Hepatocyte (in vitro differentiated cells): Measurements from ENCODE around the gene TAGLN. TPM values are rescaled to one million over a fixed set of nuclear protein-coding genes. Genes with fewer than 3 reads are reported as not detected.

Experiments
- DNase-seq: peaks from one replicate; pipeline ENCODE4 v3.0.0-alpha.2; 2016; ENCODE audit warnings: low spot score
- H2AFZ ChIP-seq: fragments of 200-600 bp; sonication (generic); 2 replicates; pipeline ENCODE4 v1.6.0; 2016; ENCODE audit warnings: antibody characterized with exemption, mild to moderate bottlenecking
- H3K27ac ChIP-seq: fragments of 200-600 bp; sonication (generic); 2 replicates; pipeline ENCODE4 v1.5.1; 2016; ENCODE audit warnings: mild to moderate bottlenecking
- H3K27me3 ChIP-seq: fragments of 200-600 bp; sonication (generic); 2 replicates; pipeline ENCODE4 v1.6.1; 2016
- H3K36me3 ChIP-seq: fragments of 200-600 bp; sonication (generic); replicated peaks from 2 replicates; pipeline ENCODE4 v1.5.1; 2016; ENCODE audit warnings: low read depth; ENCODE audit not compliant: insufficient read depth
- H3K4me1 ChIP-seq: fragments of 200-600 bp; sonication (generic); 2 replicates; pipeline ENCODE4 v1.5.1; 2016; ENCODE audit warnings: mild to moderate bottlenecking, moderate library complexity; ENCODE audit not compliant: insufficient read depth
- H3K4me2 ChIP-seq: fragments of 200-600 bp; sonication (generic); 2 replicates; pipeline ENCODE4 v1.6.0; 2016
- H3K4me3 ChIP-seq: fragments of 200-600 bp; sonication (generic); 2 replicates; pipeline ENCODE4 v1.5.1; 2016; ENCODE audit warnings: mild to moderate bottlenecking
- H3K79me2 ChIP-seq: fragments of 200-600 bp; sonication (generic); 2 replicates; pipeline ENCODE4 v1.6.0; 2017; ENCODE audit warnings: mild to moderate bottlenecking
- H3K9me2 ChIP-seq: fragments of 200-600 bp; sonication (generic); replicated peaks from 2 replicates; pipeline ENCODE4 v1.6.0; 2017; ENCODE audit warnings: mild to moderate bottlenecking; ENCODE audit not compliant: insufficient read depth
- H3K9me3 ChIP-seq: fragments of 200-600 bp; sonication (generic); 2 replicates; pipeline ENCODE4 v1.5.1; 2016; ENCODE audit warnings: low read depth, mild to moderate bottlenecking
- H4K20me1 ChIP-seq: fragments of 200-600 bp; sonication (generic); 2 replicates; pipeline ENCODE4 v1.6.0; 2016; ENCODE audit warnings: mild to moderate bottlenecking; ENCODE audit not compliant: insufficient read depth, poor library complexity, severe bottlenecking
- EZH2 ChIP-seq: fragments of 200-600 bp; sonication (generic); IDR thresholded peaks from 2 replicates; pipeline ENCODE4 v1.6.1; 2016; ENCODE audit warnings: antibody characterized with exemption, mild to moderate bottlenecking, borderline replicate concordance
- EZH2phosphoT487 ChIP-seq: fragments of 200-600 bp; sonication (generic); IDR thresholded peaks from one replicate; pipeline ENCODE4 v1.6.1; 2018; ENCODE audit warnings: antibody characterized with exemption, mild to moderate bottlenecking, low read depth, moderate library complexity; ENCODE audit not compliant: unreplicated experiment, severe bottlenecking
- WGBS: methylation state at CpG from one replicate; pipeline ENCODE4 v1.1.6; 2016; ENCODE audit warnings: low lambda C conversion rate; ENCODE audit errors: missing lambda C conversion rate; 5-methylcytosine and 5-hydroxymethylcytosine counted together
- polyA plus RNA-seq: library from polyadenylated mRNA; unstranded; fragments of >200 nt; fragmentation: Nextera tagmentation; extraction: Ambion mirVana; gene quantifications from 2 replicates; pipeline ENCODE4 v1.2.1, GENCODE V29; 2016
- total RNA-seq: library from RNA; depleted of rRNA; stranded (reverse); fragments of >200 nt; gene quantifications from 2 replicates; pipeline ENCODE4 v1.2.3, GENCODE V29; 2014
- TF ChIP-seq, protein P1 (sequence below): fragments of 200-600 bp; sonication (generic); IDR thresholded peaks from 2 replicates; pipeline ENCODE4 v1.5.1; 2016; ENCODE audit warnings: antibody characterized with exemption, mild to moderate bottlenecking; ENCODE audit not compliant: poor library complexity

TAGLN gene
- total and polyA plus RNA-seq, 2 experiments from 2014 or later, result 113 to 150 TPM

- 3% methylated on average over 36 of the region's 39 CpGs for WGBS
- H2AFZ ChIP-seq, result peak overlapping the region; percentile 61
Observed at GRCh38 chr11:117179048-117179999, 19.8 kb upstream of the TAGLN start.

DNA sequence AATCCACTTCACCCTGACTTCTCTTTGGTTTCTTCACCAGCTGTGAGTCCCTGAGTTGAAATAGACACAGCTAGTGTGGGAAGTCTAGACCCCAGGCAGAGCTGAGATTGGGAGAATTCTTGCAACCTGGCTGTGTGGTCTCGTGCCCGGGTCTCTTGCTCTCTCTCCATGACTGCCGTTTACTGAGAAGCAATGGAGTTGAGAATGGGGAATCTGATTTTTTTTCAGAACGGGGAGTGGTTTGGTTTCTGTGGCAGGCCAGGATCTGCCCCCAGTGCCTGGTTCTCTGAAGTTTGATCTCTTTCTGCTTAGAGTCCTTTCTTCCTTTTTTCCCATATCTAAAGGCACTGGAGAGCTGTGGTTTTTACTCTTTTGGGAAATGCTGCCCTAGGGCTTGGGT is 19.1 kb upstream of the TAGLN start:
- Histone ChIP-seq H3K79me2 (peaks cover 7% of the 10 kb centered on the region), H3K4me1 (peaks cover 13% of the 10 kb centered on the region), H3K27me3 (no peaks in the 10 kb centered on the region), H3K27ac (peak overlapping the region; percentile 95), H3K9me2 (no peaks in the 10 kb centered on the region), H3K4me3 (peak overlapping the region; percentile 46), H3K4me2 (peak overlapping the region; percentile 82), H3K36me3 (no peaks in the 10 kb centered on the region), H2AFZ (no peak overlapping the region), H4K20me1 (no peaks in the 10 kb centered on the region), H3K9me3 (no peaks in the 10 kb centered on the region)
- TF ChIP-seq EZH2 (no peak), EZH2phosphoT487 (no peak)
- TF ChIP-seq, protein P1, sequence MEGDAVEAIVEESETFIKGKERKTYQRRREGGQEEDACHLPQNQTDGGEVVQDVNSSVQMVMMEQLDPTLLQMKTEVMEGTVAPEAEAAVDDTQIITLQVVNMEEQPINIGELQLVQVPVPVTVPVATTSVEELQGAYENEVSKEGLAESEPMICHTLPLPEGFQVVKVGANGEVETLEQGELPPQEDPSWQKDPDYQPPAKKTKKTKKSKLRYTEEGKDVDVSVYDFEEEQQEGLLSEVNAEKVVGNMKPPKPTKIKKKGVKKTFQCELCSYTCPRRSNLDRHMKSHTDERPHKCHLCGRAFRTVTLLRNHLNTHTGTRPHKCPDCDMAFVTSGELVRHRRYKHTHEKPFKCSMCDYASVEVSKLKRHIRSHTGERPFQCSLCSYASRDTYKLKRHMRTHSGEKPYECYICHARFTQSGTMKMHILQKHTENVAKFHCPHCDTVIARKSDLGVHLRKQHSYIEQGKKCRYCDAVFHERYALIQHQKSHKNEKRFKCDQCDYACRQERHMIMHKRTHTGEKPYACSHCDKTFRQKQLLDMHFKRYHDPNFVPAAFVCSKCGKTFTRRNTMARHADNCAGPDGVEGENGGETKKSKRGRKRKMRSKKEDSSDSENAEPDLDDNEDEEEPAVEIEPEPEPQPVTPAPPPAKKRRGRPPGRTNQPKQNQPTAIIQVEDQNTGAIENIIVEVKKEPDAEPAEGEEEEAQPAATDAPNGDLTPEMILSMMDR, result no peak
- DNase-seq, result no peak
- WGBS, result 44% methylated on average over 4 of the region's 4 CpGs

More at GRCh38 chr11:117179048-117179999, 19.8 kb upstream of the TAGLN start:
- no peaks in the 10 kb centered on the region for H3K27me3 ChIP-seq
- H3K27ac ChIP-seq, result peak overlapping the region; percentile 95
- peak overlapping the region; percentile 46 for H3K4me3 ChIP-seq
- H3K9me3 ChIP-seq, result no peaks in the 10 kb centered on the region
- TF ChIP-seq, protein P1, result no peak
- TF ChIP-seq EZH2phosphoT487 (no peak), EZH2 (no peak)
- peaks cover 13% of the 10 kb centered on the region for H3K4me1 ChIP-seq
- no peaks in the 10 kb centered on the region for H3K36me3 ChIP-seq
- peak overlapping the region; percentile 82 for H3K4me2 ChIP-seq
- no peaks in the 10 kb centered on the region for H4K20me1 ChIP-seq
- peak; percentile 54 for DNase-seq
- H3K79me2 ChIP-seq, result peaks cover 7% of the 10 kb centered on the region
- H3K9me2 ChIP-seq, result no peaks in the 10 kb centered on the region

- Histone ChIP-seq H4K20me1 (no peaks in the 10 kb centered on the region), H3K4me1 (peaks cover 13% of the 10 kb centered on the region), H3K36me3 (no peaks in the 10 kb centered on the region), H3K27ac (peak overlapping the region; percentile 95), H3K4me3 (no peak overlapping the region), H3K9me3 (no peaks in the 10 kb centered on the region), H3K4me2 (peak overlapping the region; percentile 82), H3K79me2 (peaks cover 7% of the 10 kb centered on the region), H2AFZ (no peak overlapping the region), H3K9me2 (no peaks in the 10 kb centered on the region), H3K27me3 (no peaks in the 10 kb centered on the region)
- 69% methylated on average over 22 of the region's 22 CpGs for WGBS
- TF ChIP-seq EZH2phosphoT487 (no peak), EZH2 (no peak)
- TF ChIP-seq, protein P1, result peak; percentile 44
- peak; percentile 65 for DNase-seq
Observed at GRCh38 chr11:117180661-117181585, 18.2 kb upstream of the TAGLN start.
